ENCODE data around the gene OSM.

The OSM gene

GRCh38 chr22:30289141-30289979 is 22.7 kb upstream of the OSM start, which contains the start of gene CASTOR1 (continued):
- peak; percentile 81 for TF ChIP-seq ZBTB6 (tag by site-specific recombination; IDR thresholded peaks at IDR 0.05)
- no peak for TF ChIP-seq REPIN1 (tag by site-specific recombination; IDR thresholded peaks at IDR 0.05; ENCODE audit: low read depth)
- TF ChIP-seq ZNF830 (tag by site-specific recombination; IDR thresholded peaks at IDR 0.05; ENCODE audit: low read depth) = no peak
- TF ChIP-seq ZNF132 (tag by site-specific recombination; IDR thresholded peaks at IDR 0.05; ENCODE audit: borderline replicate concordance) = no peak
- TF ChIP-seq ZSCAN23 (tag by site-specific recombination; IDR thresholded peaks at IDR 0.05) = no peak
- no peak for TF ChIP-seq ZNF747 (tag by site-specific recombination; IDR thresholded peaks at IDR 0.05)
- TF ChIP-seq ZEB2 (tag by site-specific recombination; IDR thresholded peaks at IDR 0.05) = no peak
- no peak for TF ChIP-seq TRIM28 (IDR thresholded peaks at IDR 0.05; ENCODE audit: borderline replicate concordance, low read length)
- peak; percentile 86 for TF ChIP-seq ZNF335 (tag by site-specific recombination; conservative IDR thresholded peaks at IDR 0.05)
- TF ChIP-seq ZNF544 (tag by site-specific recombination; IDR thresholded peaks at IDR 0.05) = no peak
- TF ChIP-seq ZNF202 (tag by site-specific recombination; IDR thresholded peaks at IDR 0.05; ENCODE audit: borderline replicate concordance) = no peak
- no peak for TF ChIP-seq ZNF529 (tag by site-specific recombination; IDR thresholded peaks at IDR 0.05; ENCODE audit: insufficient replicate concordance)
- TF ChIP-seq ZFP37 (tag by site-specific recombination; IDR thresholded peaks at IDR 0.05) = no peak
- TF ChIP-seq ZNF600 (tag by site-specific recombination; IDR thresholded peaks at IDR 0.05) = peak; percentile 56
- TF ChIP-seq ZNF280C (tag by site-specific recombination; IDR thresholded peaks at IDR 0.05) = no peak
- TF ChIP-seq HOXA7 (CRISPR knock-in tag; IDR thresholded peaks at IDR 0.05; ENCODE audit: borderline replicate concordance) = no peak
- TF ChIP-seq ZBTB21 (tag by site-specific recombination; IDR thresholded peaks at IDR 0.05) = no peak
- TF ChIP-seq PATZ1 (tag by site-specific recombination; IDR thresholded peaks at IDR 0.05) = peak; percentile 75
- no peak for TF ChIP-seq ZNF488 (tag by site-specific recombination; IDR thresholded peaks at IDR 0.05)
- no peak for TF ChIP-seq ZNF558 (tag by site-specific recombination; IDR thresholded peaks at IDR 0.05)
- no peak for TF ChIP-seq SCRT2 (tag by site-specific recombination; IDR thresholded peaks at IDR 0.05)
- no peak for TF ChIP-seq ZNF311 (tag by site-specific recombination; IDR thresholded peaks at IDR 0.05; ENCODE audit: borderline replicate concordance)
- no peak for TF ChIP-seq ZSCAN4 (tag by site-specific recombination; IDR thresholded peaks at IDR 0.05)
- no peak for TF ChIP-seq ZNF114 (tag by site-specific recombination; IDR thresholded peaks at IDR 0.05)
- TF ChIP-seq RBAK (tag by site-specific recombination; IDR thresholded peaks at IDR 0.05) = no peak
- peak; percentile 53; the same call in 1 of the 2 replicates for TF ChIP-seq ZFHX2 (tag by site-specific recombination; conservative IDR thresholded peaks at IDR 0.05)
- TF ChIP-seq SP7 (tag by site-specific recombination; IDR thresholded peaks at IDR 0.05) = no peak
- no peak for TF ChIP-seq ZNF112 (tag by site-specific recombination; IDR thresholded peaks at IDR 0.05)
- TF ChIP-seq PBX3 (CRISPR knock-in tag; IDR thresholded peaks at IDR 0.05) = no peak
- peak; percentile 74 for TF ChIP-seq ZNF692 (tag by site-specific recombination; IDR thresholded peaks at IDR 0.05)
- TF ChIP-seq ZNF169 (tag by site-specific recombination; IDR thresholded peaks at IDR 0.05) = no peak
